ENCODE measurements around the gene PYGB.
A peak's percentile ranks its signal among the peaks of the same experiment; 100 is the strongest.
"Not testable (repeated sequence)": the region's sequence is repeated elsewhere in the genome, so short reads cannot be mapped to it uniquely, and the experiment has no call there.

PYGB gene

DNA sequence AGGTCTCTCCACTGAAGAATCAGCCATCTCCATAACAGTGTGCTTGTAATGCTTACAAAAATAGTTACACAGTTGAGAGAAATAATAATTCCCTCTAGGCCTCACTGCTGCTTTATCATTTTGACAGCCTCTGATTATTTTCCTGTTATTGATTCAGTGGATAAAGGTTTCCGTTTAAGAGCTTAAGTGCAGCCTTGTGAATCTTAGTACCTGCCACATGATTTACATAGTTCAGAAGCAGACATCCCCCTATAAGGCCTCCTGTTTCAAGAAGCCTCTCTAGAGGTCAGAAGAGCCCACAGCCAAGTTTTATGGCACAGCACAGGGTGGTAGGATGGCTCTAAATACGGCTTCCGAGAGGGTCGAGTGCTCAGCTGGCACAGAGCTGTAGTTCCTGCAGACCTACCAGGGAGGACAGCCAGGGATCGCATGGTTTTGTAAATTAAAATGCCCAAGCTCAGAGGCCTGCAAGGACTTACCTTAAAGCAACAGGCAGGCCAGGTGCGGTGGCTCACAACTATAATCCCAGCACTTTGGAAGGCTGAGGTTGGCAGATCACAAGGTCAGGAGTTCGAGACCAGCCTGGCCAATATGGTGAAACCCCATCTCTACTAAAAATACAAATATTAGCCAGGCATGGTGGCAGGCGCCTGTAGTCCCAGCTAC lies 17.6 kb upstream of the PYGB start:
- peak overlapping the region in 1 of 2 donors; percentile 26 for H3K4me3 ChIP-seq (ENCODE audit: low read length in 2 of 2)
- no peaks in the 10 kb centered on the region for H3K9me3 ChIP-seq (ENCODE audit: control insufficient read depth in 2 of 2, low read length in 2 of 2)
- H3K27me3 ChIP-seq (ENCODE audit: control insufficient read depth in 2 of 2, insufficient read depth in 2 of 2, low read length in 2 of 2), result no peaks in the 10 kb centered on the region
- H3K27ac ChIP-seq (ENCODE audit: low read depth in 2 of 2, low read length in 2 of 2), result peak overlapping the region; percentile 80 to 97
- H3K4me1 ChIP-seq (ENCODE audit: control insufficient read depth in 2 of 2, insufficient read depth in 2 of 2, low read length in 2 of 2), result peaks cover 20 to 38% of the 10 kb centered on the region in 2 donors
- peak overlapping the region; percentile 19 to 41 for H3K9ac ChIP-seq (ENCODE audit: low read depth in 1 of 2, low read length in 2 of 2)
- peaks cover 10 to 11% of the 10 kb centered on the region in 2 donors for H3K36me3 ChIP-seq (ENCODE audit: control insufficient read depth in 2 of 2, insufficient read depth in 2 of 2, low read length in 2 of 2)

- H3K9me3 ChIP-seq (ENCODE audit: control insufficient read depth in 2 of 2, low read length in 2 of 2), result no peaks in the 10 kb centered on the region
- H3K27ac ChIP-seq (ENCODE audit: low read depth in 2 of 2, low read length in 2 of 2), result peak overlapping the region; percentile 94 to 97
- H3K36me3 ChIP-seq (ENCODE audit: control insufficient read depth in 2 of 2, insufficient read depth in 2 of 2, low read length in 2 of 2), result no peaks in the 10 kb centered on the region
- H3K4me1 ChIP-seq (ENCODE audit: control insufficient read depth in 2 of 2, insufficient read depth in 2 of 2, low read length in 2 of 2), result peaks cover 18 to 54% of the 10 kb centered on the region in 2 donors
- H3K9ac ChIP-seq (ENCODE audit: low read depth in 1 of 2, low read length in 2 of 2), result peak overlapping the region; percentile 65 to 73
- H3K27me3 ChIP-seq (ENCODE audit: control insufficient read depth in 2 of 2, insufficient read depth in 2 of 2, low read length in 2 of 2), result no peaks in the 10 kb centered on the region
- peak overlapping the region; percentile 52 to 71 for H3K4me3 ChIP-seq (ENCODE audit: low read length in 2 of 2)
These were observed 14.7 kb upstream of the PYGB start for GRCh38 chr20:25233016-25233772.

DNA sequence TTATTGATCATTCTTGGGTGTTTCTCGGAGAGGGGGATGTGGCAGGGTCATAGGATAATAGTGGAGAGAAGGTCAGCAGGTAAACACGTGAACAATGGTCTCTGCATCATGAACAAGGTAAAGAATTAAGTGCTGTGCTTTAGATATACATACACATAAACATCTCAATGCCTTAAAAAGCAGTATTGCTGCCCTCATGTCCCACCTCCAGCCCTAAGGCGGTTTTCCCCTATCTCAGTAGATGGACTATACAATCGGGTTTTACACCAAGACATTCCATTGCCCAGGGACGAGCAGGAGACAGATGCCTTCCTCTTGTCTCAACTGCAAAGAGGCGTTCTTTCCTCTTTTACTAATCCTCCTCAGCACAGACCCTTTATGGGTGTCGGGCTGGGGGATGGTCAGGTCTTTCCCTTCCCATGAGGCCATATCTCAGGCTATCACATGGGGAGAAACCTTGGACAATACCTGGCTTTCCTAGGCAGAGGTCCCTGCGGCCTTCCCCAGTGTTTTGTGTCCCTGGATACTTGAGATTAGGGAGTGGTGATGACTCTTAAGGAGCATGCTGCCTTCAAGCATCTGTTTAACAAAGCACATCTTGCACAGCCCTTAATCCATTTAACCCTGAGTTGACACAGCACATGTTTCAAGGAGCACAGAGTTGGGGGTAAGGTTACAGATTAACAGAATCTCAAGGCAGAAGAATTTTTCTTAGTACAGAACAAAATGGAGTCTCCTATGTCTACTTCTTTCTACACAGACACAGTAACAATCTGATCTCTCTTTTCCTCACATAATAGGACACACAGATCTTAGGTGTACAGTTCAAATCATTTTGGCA lies 13.7 kb upstream of the PYGB start:
- not testable (repeated sequence) for H3K9me3 ChIP-seq (ENCODE audit: control insufficient read depth in 2 of 2, low read length in 2 of 2); H3K36me3 ChIP-seq (ENCODE audit: control insufficient read depth in 2 of 2, insufficient read depth in 2 of 2, low read length in 2 of 2); H3K27me3 ChIP-seq (ENCODE audit: control insufficient read depth in 2 of 2, insufficient read depth in 2 of 2, low read length in 2 of 2)
- Histone ChIP-seq H3K27ac (ENCODE audit: low read depth in 2 of 2, low read length in 2 of 2) (peak overlapping the region; percentile 94 to 97), H3K9ac (ENCODE audit: low read depth in 1 of 2, low read length in 2 of 2) (peak overlapping the region; percentile 49 to 62), H3K4me3 (ENCODE audit: low read length in 2 of 2) (peak overlapping the region; percentile 17 to 56), H3K4me1 (ENCODE audit: control insufficient read depth in 2 of 2, insufficient read depth in 2 of 2, low read length in 2 of 2) (peaks cover 18 to 59% of the 10 kb centered on the region in 2 donors)

- H3K27me3 ChIP-seq (ENCODE audit: control insufficient read depth in 2 of 2, insufficient read depth in 2 of 2, low read length in 2 of 2), result no peaks in the 10 kb centered on the region
- H3K27ac ChIP-seq (ENCODE audit: low read depth in 2 of 2, low read length in 2 of 2), result peak overlapping the region in 1 of 2 donors; percentile 27
- peaks cover 13 to 51% of the 10 kb centered on the region in 2 donors for H3K4me1 ChIP-seq (ENCODE audit: control insufficient read depth in 2 of 2, insufficient read depth in 2 of 2, low read length in 2 of 2)
These were observed 11.2 kb upstream of the PYGB start for GRCh38 chr20:25236450-25237304.

GRCh38 chr20:25237610-25238318 lies 10.1 kb upstream of the PYGB start:
- Histone ChIP-seq H3K4me1 (ENCODE audit: control insufficient read depth in 2 of 2, insufficient read depth in 2 of 2, low read length in 2 of 2) (peaks cover 12 to 47% of the 10 kb centered on the region in 2 donors), H3K27ac (ENCODE audit: low read depth in 2 of 2, low read length in 2 of 2) (peak overlapping the region; percentile 28 to 82), H3K36me3 (ENCODE audit: control insufficient read depth in 2 of 2, insufficient read depth in 2 of 2, low read length in 2 of 2) (peaks cover 0 to 1% of the 10 kb centered on the region in 2 donors), H3K9ac (ENCODE audit: low read depth in 1 of 2, low read length in 2 of 2) (no peak overlapping the region), H3K27me3 (ENCODE audit: control insufficient read depth in 2 of 2, insufficient read depth in 2 of 2, low read length in 2 of 2) (no peaks in the 10 kb centered on the region), H3K9me3 (ENCODE audit: control insufficient read depth in 2 of 2, low read length in 2 of 2) (no peaks in the 10 kb centered on the region), H3K4me3 (ENCODE audit: low read length in 2 of 2) (no peak overlapping the region)

More at GRCh38 chr20:25236450-25237304, 11.2 kb upstream of the PYGB start:
- Histone ChIP-seq H3K36me3 (ENCODE audit: control insufficient read depth in 2 of 2, insufficient read depth in 2 of 2, low read length in 2 of 2) (peaks cover 0 to 1% of the 10 kb centered on the region in 2 donors), H3K4me3 (ENCODE audit: low read length in 2 of 2) (no peak overlapping the region), H3K9me3 (ENCODE audit: control insufficient read depth in 2 of 2, low read length in 2 of 2) (no peaks in the 10 kb centered on the region), H3K9ac (ENCODE audit: low read depth in 1 of 2, low read length in 2 of 2) (peak overlapping the region in 1 of 2 donors; percentile 26)

DNA sequence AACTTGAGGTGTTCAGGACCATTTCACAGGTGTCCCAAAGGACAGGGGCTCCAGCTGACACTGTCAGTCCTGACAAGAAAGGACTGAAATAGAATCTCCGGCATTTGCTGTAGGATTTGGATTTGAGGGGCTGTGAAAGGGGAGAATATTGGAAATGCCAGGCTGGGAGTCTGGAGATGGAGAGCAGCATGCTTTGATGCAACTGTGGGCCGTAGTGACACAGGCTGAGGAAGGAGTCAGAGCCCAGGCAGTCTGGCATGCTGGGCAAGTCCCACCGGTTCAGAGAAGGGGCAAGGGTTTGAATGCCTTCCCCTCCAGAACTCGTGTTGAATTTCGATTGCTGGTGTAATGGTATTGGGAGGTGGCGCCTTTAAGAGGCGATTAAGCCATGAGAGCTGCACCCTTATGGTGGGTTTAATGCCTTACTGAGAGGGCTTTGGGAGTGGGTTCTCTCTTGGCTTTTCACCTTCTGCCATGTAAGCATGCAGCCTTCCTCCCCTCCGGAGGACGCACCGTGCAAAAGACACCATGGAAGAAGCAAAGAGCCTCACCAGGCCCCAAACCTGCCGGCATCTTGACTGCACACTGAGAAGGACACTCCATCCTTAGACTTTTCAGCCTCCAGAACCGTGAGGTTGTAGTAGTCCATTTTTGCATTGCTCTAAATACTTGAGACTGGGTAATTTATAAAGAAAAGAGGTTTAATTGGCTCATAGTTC lies 9.4 kb upstream of the PYGB start:
- peaks cover 0 to 1% of the 10 kb centered on the region in 2 donors for H3K36me3 ChIP-seq (ENCODE audit: control insufficient read depth in 2 of 2, insufficient read depth in 2 of 2, low read length in 2 of 2)
- H3K27ac ChIP-seq (ENCODE audit: low read depth in 2 of 2, low read length in 2 of 2), result peak overlapping the region in 1 of 2 donors; percentile 82
- H3K4me3 ChIP-seq (ENCODE audit: low read length in 2 of 2), result no peak overlapping the region
- no peak overlapping the region for H3K9ac ChIP-seq (ENCODE audit: low read depth in 1 of 2, low read length in 2 of 2)
- peaks cover 7 to 43% of the 10 kb centered on the region in 2 donors for H3K4me1 ChIP-seq (ENCODE audit: control insufficient read depth in 2 of 2, insufficient read depth in 2 of 2, low read length in 2 of 2)
- H3K9me3 ChIP-seq (ENCODE audit: control insufficient read depth in 2 of 2, low read length in 2 of 2), result no peaks in the 10 kb centered on the region
- H3K27me3 ChIP-seq (ENCODE audit: control insufficient read depth in 2 of 2, insufficient read depth in 2 of 2, low read length in 2 of 2), result no peaks in the 10 kb centered on the region

DNA sequence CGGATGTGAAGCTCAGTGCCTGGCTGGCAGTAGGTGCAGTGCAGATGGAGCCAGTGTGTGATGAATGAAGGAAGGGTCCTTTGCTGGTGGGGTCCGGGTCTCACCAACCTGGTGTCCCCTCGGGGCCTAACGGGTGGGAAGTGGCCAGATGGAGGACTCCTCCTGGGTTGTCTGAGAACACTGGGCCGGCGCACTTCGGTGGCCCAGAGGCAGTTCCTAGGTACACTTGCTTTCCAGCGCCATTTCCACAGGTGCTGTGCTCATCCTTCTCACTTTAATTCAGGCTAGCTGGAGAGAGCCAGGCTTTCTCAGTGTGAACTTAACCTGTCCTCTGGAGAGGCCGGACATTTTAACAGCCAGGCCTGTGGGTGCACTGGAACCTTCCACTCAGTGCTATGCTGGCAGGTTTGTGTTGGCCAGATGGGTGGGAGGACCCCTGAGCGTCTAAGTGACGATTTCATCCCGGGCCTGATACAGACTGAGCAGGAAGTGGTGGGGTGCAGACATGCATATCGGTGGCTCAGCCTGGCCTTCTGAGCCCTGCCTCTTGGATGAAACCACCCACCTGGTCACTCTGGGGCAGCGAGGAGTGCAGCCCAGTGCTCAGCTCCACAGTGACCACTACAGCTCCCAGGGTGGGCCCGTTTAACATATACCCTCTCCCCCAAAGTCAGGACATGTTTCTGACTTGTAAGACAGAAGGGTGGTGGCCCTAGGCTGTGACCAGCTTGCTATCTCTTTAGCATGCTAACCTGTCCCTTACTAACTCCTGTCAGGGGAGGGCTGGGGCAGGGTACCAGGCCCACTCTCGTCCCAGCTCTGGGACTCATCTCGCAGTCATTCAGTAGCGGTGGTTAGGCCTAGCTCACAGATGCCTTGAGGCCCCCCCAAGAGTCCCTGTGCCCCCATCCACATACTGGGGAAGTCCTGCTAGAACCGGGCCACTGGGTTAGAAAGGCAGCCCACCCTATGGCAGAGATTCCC lies 8.2 kb upstream of the PYGB start:
- no peaks in the 10 kb centered on the region for H3K27me3 ChIP-seq (ENCODE audit: control insufficient read depth in 2 of 2, insufficient read depth in 2 of 2, low read length in 2 of 2)
- no peak overlapping the region for H3K27ac ChIP-seq (ENCODE audit: low read depth in 2 of 2, low read length in 2 of 2)
- no peaks in the 10 kb centered on the region for H3K9me3 ChIP-seq (ENCODE audit: control insufficient read depth in 2 of 2, low read length in 2 of 2)
- H3K9ac ChIP-seq (ENCODE audit: low read depth in 1 of 2, low read length in 2 of 2), result no peak overlapping the region
- H3K4me3 ChIP-seq (ENCODE audit: low read length in 2 of 2), result no peak overlapping the region
- H3K4me1 ChIP-seq (ENCODE audit: control insufficient read depth in 2 of 2, insufficient read depth in 2 of 2, low read length in 2 of 2), result peaks cover 2 to 33% of the 10 kb centered on the region in 2 donors
- H3K36me3 ChIP-seq (ENCODE audit: control insufficient read depth in 2 of 2, insufficient read depth in 2 of 2, low read length in 2 of 2), result peaks cover 0 to 1% of the 10 kb centered on the region in 2 donors

All from mucosa of rectum (tissue), 2 donors.